GM12801 (cell line): Measurements from ENCODE around the gene TENT5A.

ENCODE experiments used
- CTCF ChIP-seq: IDR thresholded peaks from one replicate; pipeline ENCODE4 v1.5.1; 2011; ENCODE audit warnings: control low read depth; ENCODE audit not compliant: insufficient read length; ENCODE audit errors: extremely low read depth

Gene TENT5A

GRCh38 chr6:81792826-81793225, 40.3 kb upstream of the TENT5A start:
- TF ChIP-seq CTCF: no peak

- TF ChIP-seq CTCF: no peak
Measured at GRCh38 chr6:81791756-81792155, 39.3 kb upstream of the TENT5A start.

- no peak for TF ChIP-seq CTCF
Measured at GRCh38 chr6:81790034-81790433, 37.6 kb upstream of the TENT5A start.

DNA sequence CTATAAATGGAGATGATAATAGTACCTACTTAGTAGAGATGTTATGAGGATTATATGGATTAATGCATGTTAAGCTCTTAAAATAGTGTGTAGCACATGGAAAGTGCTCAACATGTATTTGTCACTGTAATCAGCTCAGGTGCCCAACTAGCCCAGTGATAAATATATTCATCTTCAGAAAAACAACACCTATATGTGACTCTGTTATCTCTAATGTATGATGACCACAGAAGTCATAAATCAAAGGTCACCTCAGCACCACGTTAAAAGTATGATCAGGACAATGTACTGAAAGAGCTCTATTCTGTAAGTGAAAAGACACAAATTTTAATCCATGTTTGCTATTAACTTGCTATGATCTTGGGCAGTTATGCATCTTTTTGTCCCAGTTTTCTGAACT, 36.8 kb upstream of the TENT5A start:
- no peak for TF ChIP-seq CTCF

GRCh38 chr6:81788748-81789147, 36.3 kb upstream of the TENT5A start:
- TF ChIP-seq CTCF: no peak

- no peak for TF ChIP-seq CTCF
Measured at GRCh38 chr6:81787313-81788068, 35.0 kb upstream of the TENT5A start.

GRCh38 chr6:81786150-81786549, 33.7 kb upstream of the TENT5A start:
- no peak for TF ChIP-seq CTCF
